A549 (cell line): ENCODE measurements around the gene HADHB. TPM values are rescaled to one million over a fixed set of nuclear protein-coding genes. Genes with fewer than 3 reads are reported as not detected.

Experiments
- ATAC-seq, 2 experiments: fragments of 200-7000 bp in 1 of 2; fragments of >200 bp in 1 of 2; cut with Nextera tagmentation in 1 of 2; cut with Tn5 transposase in 1 of 2; 3 replicates each; pipeline versions ENCODE4 v1.8.0 to v1.9.1; 2018 to 2020; ENCODE audit warnings: mild to moderate bottlenecking in 1 of 2, moderate library complexity in 1 of 2
- CTCF ChIA-PET: fragments of 300-600 bp; sonication (Branson Sonifier 250); formaldehyde crosslinking; extraction: SDS; loops from one replicate; lab custom pipeline; 2021; ENCODE audit warnings: antibody characterized with exemption, inconsistent platforms; lab: Yijun Ruan, JAX
- POLR2A ChIA-PET: fragments of 350-600 bp; formaldehyde crosslinking; extraction: SDS; loops from one replicate; lab custom pipeline; 2021; ENCODE audit warnings: antibody characterized with exemption, inconsistent platforms; lab: Yijun Ruan, JAX
- DNase-seq, 2 experiments: peaks; one replicate each; pipeline versions ENCODE4 v3.0.0 to v3.0.0-alpha.2; 2011 to 2016; ENCODE audit warnings: low read depth in 1 of 2, low spot score in 1 of 2
- FAIRE-seq: peaks from 2 replicates; lab custom pipeline; 2011; peaks lifted over from hg19 to GRCh38; lab: Jason Lieb, UNC
- H3K27ac ChIP-seq, 2 experiments: fragments of >200 bp; sonication (Bioruptor Twin); formaldehyde crosslinking; 3 replicates each; pipeline ENCODE4 v1.5.1; 2016 to 2017
- H3K4me1 ChIP-seq: fragments of >200 bp; sonication (Bioruptor Twin); formaldehyde crosslinking; 3 replicates; pipeline ENCODE4 v1.6.1; 2016
- H3K4me2 ChIP-seq: fragments of >200 bp; sonication (Bioruptor Twin); formaldehyde crosslinking; 3 replicates; pipeline ENCODE4 v1.6.1; 2016
- H3K4me3 ChIP-seq: fragments of >200 bp; sonication (Bioruptor Twin); formaldehyde crosslinking; 3 replicates; pipeline ENCODE4 v1.5.1; 2016
- H3K9me3 ChIP-seq: fragments of >200 bp; sonication (Bioruptor Twin); formaldehyde crosslinking; 3 replicates; pipeline ENCODE4 v1.6.1; 2016
- BCL3 ChIP-seq: fragments of >200 bp; sonication (Bioruptor Twin); formaldehyde crosslinking; IDR thresholded peaks from 3 replicates; pipeline ENCODE4 v1.6.1; 2016
- CEBPB ChIP-seq, 2 experiments: fragments of >200 bp in 1 of 2; sonication (Bioruptor Twin) in 1 of 2; formaldehyde crosslinking in 1 of 2; IDR thresholded peaks; 2 replicates each; pipeline ENCODE4 v1.6.1; 2012 to 2016
- CHD4 ChIP-seq: fragments of 200-600 bp; sonication (generic); IDR thresholded peaks from 2 replicates; pipeline ENCODE4 v1.6.1; 2016; ENCODE audit warnings: antibody characterized with exemption, mild to moderate bottlenecking, borderline replicate concordance
- CTCF ChIP-seq: fragments of >200 bp; sonication (Bioruptor Twin); formaldehyde crosslinking; IDR thresholded peaks from 3 replicates; pipeline ENCODE4 v1.5.1; 2016
- EHF ChIP-seq: fragments of 250-450 bp; sonication (Bioruptor Pico); IDR thresholded peaks from 2 replicates; pipeline ENCODE4 v1.5.0; 2020; ENCODE audit warnings: mild to moderate bottlenecking
- EP300 ChIP-seq, 2 experiments: fragments of >200 bp; sonication (Bioruptor Twin); formaldehyde crosslinking; IDR thresholded peaks; 2 replicates in 1 of 2; 3 replicates in 1 of 2; pipeline ENCODE4 v1.6.1; 2016 to 2017
- ESRRA ChIP-seq: fragments of 150-350 bp; IDR thresholded peaks from 2 replicates; pipeline ENCODE4 v1.6.1; 2014; ENCODE audit warnings: mild to moderate bottlenecking, low read length, borderline replicate concordance
- FOSB ChIP-seq: fragments of 250-450 bp; sonication (Bioruptor Pico); IDR thresholded peaks from 2 replicates; pipeline ENCODE4 v1.5.0; 2020; ENCODE audit warnings: mild to moderate bottlenecking, moderate library complexity
- FOSL2 ChIP-seq, 2 experiments: fragments of 450-650 bp in 1 of 2; fragments of >200 bp in 1 of 2; sonication (Bioruptor Twin) in 1 of 2; formaldehyde crosslinking; IDR thresholded peaks; 2 replicates each; pipeline versions ENCODE4 v1.5.0 to v1.6.1; 2016 to 2020; ENCODE audit warnings: mild to moderate bottlenecking in 1 of 2, moderate library complexity in 1 of 2
- FOXS1 ChIP-seq: fragments of 250-450 bp; sonication (Bioruptor Pico); IDR thresholded peaks from 2 replicates; pipeline ENCODE4 v1.5.0; 2020; ENCODE audit warnings: mild to moderate bottlenecking, moderate library complexity
- HES2 ChIP-seq: fragments of >200 bp; sonication (Bioruptor Twin); formaldehyde crosslinking; IDR thresholded peaks from 2 replicates; pipeline ENCODE4 v1.6.1; 2016
- HOXA7 ChIP-seq: fragments of 250-450 bp; sonication (Bioruptor Pico); IDR thresholded peaks from 2 replicates; pipeline ENCODE4 v1.5.0; 2020; ENCODE audit warnings: mild to moderate bottlenecking, moderate library complexity
- HOXB13 ChIP-seq: fragments of 250-450 bp; sonication (Bioruptor Pico); IDR thresholded peaks from 2 replicates; pipeline ENCODE4 v1.5.0; 2020; ENCODE audit warnings: low read depth, mild to moderate bottlenecking, moderate library complexity
- NFE2L2 ChIP-seq: fragments of 150-350 bp; conservative IDR thresholded peaks from 2 replicates; pipeline ENCODE4 v1.6.1; 2014; ENCODE audit warnings: low read length
- NPAS2 ChIP-seq: fragments of 250-450 bp; sonication (Bioruptor Pico); IDR thresholded peaks from 2 replicates; pipeline ENCODE4 v1.8.0; 2022; ENCODE audit warnings: mild to moderate bottlenecking, moderate library complexity, borderline replicate concordance
- POLR2A ChIP-seq: IDR thresholded peaks from 2 replicates; pipeline ENCODE4 v1.6.1; 2012; ENCODE audit warnings: mild to moderate bottlenecking, low read length
- POLR2AphosphoS2 ChIP-seq: conservative IDR thresholded peaks from 2 replicates; pipeline ENCODE4 v1.6.1; 2012; ENCODE audit warnings: low read length, improper control_type of control experiment, inconsistent platforms
- RARB ChIP-seq: fragments of 250-450 bp; sonication (Bioruptor Pico); IDR thresholded peaks from 2 replicates; pipeline ENCODE4 v1.8.0; 2021; ENCODE audit warnings: mild to moderate bottlenecking, moderate library complexity
- RFX5 ChIP-seq: fragments of 450-650 bp; IDR thresholded peaks from 2 replicates; pipeline ENCODE4 v1.7.1; 2014; ENCODE audit warnings: antibody characterized with exemption, mild to moderate bottlenecking, moderate library complexity
- RNF2 ChIP-seq: fragments of 200-600 bp; sonication (generic); IDR thresholded peaks from 2 replicates; pipeline ENCODE4 v1.6.1; 2016; ENCODE audit warnings: low read depth, mild to moderate bottlenecking, antibody characterized with exemption, moderate library complexity, borderline replicate concordance
- ZC3H11A ChIP-seq: fragments of 450-650 bp; IDR thresholded peaks from 2 replicates; pipeline ENCODE4 v1.6.1; 2014; ENCODE audit warnings: antibody characterized with exemption, mild to moderate bottlenecking
- ZSCAN20 ChIP-seq: fragments of 250-450 bp; sonication (Bioruptor Pico); IDR thresholded peaks from 2 replicates; pipeline ENCODE4 v1.8.0; 2022; ENCODE audit warnings: mild to moderate bottlenecking, moderate library complexity
- WGBS: methylation state at CpG from one replicate; pipeline ENCODE4 v1.1.6; 2017; ENCODE audit errors: missing lambda C conversion rate; 5-methylcytosine and 5-hydroxymethylcytosine counted together
- polyA plus RNA-seq, 4 experiments: library from polyadenylated mRNA; depleted of rRNA in 3 of 4; stranded (reverse); fragments of >200 nt; fragmentation: RNase III in 1 of 4; extraction: RNeasy Plus Mini Kit Qiagen cat#74134 plus additional on column Dnase treatment in 1 of 4; gene quantifications; 2 replicates in 3 of 4; 3 replicates in 1 of 4; pipeline ENCODE4 v1.2.3, GENCODE V29; 2011 to 2017
- TF ChIP-seq, protein P1 (sequence below): IDR thresholded peaks from 2 replicates; pipeline ENCODE4 v1.6.1; 2012

The HADHB gene
- polyA plus RNA-seq, 2 of the 4 experiments (the other 2 are of a cell fraction) = 95.4 to 161 TPM

- Histone ChIP-seq H3K4me1 (no peaks in the 10 kb centered on the region), H3K27ac (no peak overlapping the region), H3K4me2 (no peak overlapping the region), H3K9me3 (no peaks in the 10 kb centered on the region), H3K4me3 (no peak overlapping the region)
- 0 out of 6 replicates have a peak, but pooled peaks of 1 of the 2 experiments have one; percentile 2 for ATAC-seq
- WGBS = 86% methylated on average over 6 of the region's 6 CpGs
- ChIA-PET CTCF (interaction anchor here (0.6 to 14.5 kb wide), 10 partner anchors 11 to 413 kb away, joined by 3 to 156 read pairs (median 4); no protein-coding TSS in a partner anchor), POLR2A (no interaction called here)
- no peak for TF ChIP-seq BCL3
- TF ChIP-seq POLR2AphosphoS2 = no peak
- TF ChIP-seq, protein P1, sequence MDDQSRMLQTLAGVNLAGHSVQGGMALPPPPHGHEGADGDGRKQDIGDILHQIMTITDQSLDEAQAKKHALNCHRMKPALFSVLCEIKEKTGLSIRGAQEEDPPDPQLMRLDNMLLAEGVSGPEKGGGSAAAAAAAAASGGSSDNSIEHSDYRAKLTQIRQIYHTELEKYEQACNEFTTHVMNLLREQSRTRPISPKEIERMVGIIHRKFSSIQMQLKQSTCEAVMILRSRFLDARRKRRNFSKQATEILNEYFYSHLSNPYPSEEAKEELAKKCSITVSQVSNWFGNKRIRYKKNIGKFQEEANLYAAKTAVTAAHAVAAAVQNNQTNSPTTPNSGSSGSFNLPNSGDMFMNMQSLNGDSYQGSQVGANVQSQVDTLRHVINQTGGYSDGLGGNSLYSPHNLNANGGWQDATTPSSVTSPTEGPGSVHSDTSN = no peak
- TF ChIP-seq HOXB13 (CRISPR knock-in tag) = no peak
- TF ChIP-seq FOSB (CRISPR knock-in tag) = no peak
- TF ChIP-seq HOXA7 (CRISPR knock-in tag) = no peak
- no peak for TF ChIP-seq ESRRA
- TF ChIP-seq CHD4 = no peak
- TF ChIP-seq RFX5 = no peak
- no peak for TF ChIP-seq RNF2
- TF ChIP-seq EP300 (IDR thresholded peaks at IDR 0.05) = no peak
- no peak for TF ChIP-seq FOSL2 (IDR thresholded peaks at IDR 0.05)
- no peak for TF ChIP-seq FOSL2 (CRISPR knock-in tag; IDR thresholded peaks at IDR 0.05)
- no peak for TF ChIP-seq EHF
- no peak for TF ChIP-seq NFE2L2
- no peak for TF ChIP-seq RARB (CRISPR knock-in tag)
- no peak for TF ChIP-seq FOXS1 (CRISPR knock-in tag)
- TF ChIP-seq ZSCAN20 (CRISPR knock-in tag) = no peak
- no peak for TF ChIP-seq CTCF
- TF ChIP-seq HES2 = no peak
- TF ChIP-seq POLR2A = no peak
- FAIRE-seq = no peak
- DNase-seq = no peak
Observed at GRCh38 chr2:26316845-26317244, 72.1 kb downstream of the HADHB start.

DNA sequence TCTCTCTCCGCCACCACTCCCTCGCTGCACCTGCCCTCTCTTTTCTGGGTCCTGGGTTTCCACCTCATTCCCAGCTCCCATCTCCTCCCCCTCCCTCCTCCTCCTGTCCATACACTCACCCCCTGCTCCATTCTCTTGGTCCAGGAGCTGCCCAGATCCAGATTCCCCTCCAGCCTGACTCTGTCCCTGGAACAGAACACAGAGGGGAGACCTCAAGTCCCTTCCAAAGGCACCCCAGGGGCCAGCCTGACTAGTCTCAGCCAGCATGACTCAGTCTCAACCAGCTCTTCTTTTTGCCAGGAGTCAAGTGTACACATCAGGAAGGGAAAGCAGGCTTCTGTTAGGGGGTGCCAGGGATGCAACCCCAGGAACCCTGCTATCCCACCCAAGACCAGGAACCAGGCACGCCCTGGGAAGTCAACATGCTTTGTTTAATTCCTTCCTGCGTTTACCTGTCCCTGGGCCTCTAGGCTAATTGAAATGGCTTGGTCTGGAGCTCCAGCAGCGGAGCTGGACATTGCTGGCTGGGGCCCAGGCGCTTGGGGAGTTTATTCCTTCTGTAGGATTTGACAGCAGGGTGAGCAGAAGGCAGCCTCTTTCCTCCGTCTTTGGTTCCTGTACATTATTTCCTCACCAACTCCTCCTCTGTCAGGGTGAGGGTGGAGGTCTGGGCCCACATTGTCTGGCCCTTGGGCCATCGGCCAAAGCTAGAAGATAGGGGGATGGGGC is 72.8 kb downstream of the HADHB start:
- ATAC-seq (peak in 1 of 2 experiments; percentile 6; a peak in 1 of 6 replicates), DNase-seq (no peak), FAIRE-seq (no peak)
- Histone ChIP-seq H3K9me3 (no peaks in the 10 kb centered on the region), H3K4me3 (no peak overlapping the region), H3K4me2 (no peak overlapping the region), H3K4me1 (no peaks in the 10 kb centered on the region), H3K27ac (no peak overlapping the region)
- CTCF ChIA-PET = interaction anchor here (0.6 to 14.5 kb wide), 9 partner anchors 13 to 414 kb away, joined by 3 to 156 read pairs (median 4); no protein-coding TSS in a partner anchor
- POLR2A ChIA-PET = no interaction called here
- 67% methylated on average over 8 of the region's 8 CpGs for WGBS
- no peak for TF ChIP-seq ZC3H11A
- no peak for TF ChIP-seq NPAS2 (CRISPR knock-in tag)
- TF ChIP-seq CEBPB (IDR thresholded peaks at IDR 0.05) = no peak
- TF ChIP-seq HOXA7 (CRISPR knock-in tag) = no peak
